IMR-90 (cell line): ENCODE data around the gene DISP1. TPM values are rescaled to one million over a fixed set of nuclear protein-coding genes. Genes with fewer than 3 reads are reported as not detected.

Source experiments
- ATAC-seq: fragments of 200-7000 bp; cut with Tn5 transposase; 2 replicates; pipeline ENCODE4 v1.9.1; 2020; ENCODE audit warnings: low read depth, mild to moderate bottlenecking, moderate library complexity
- BruUV-seq: library from RNA; stranded (reverse); fragments of 400-500 nt; replicated peaks from 2 replicates; lab custom pipeline; 2021; lab: Mats Ljungman, UMichigan
- CTCF ChIA-PET: fragments of 300-600 bp; formaldehyde crosslinking; extraction: SDS; loops from one replicate; lab custom pipeline; 2021; ENCODE audit warnings: antibody characterized with exemption; lab: Yijun Ruan, JAX
- POLR2A ChIA-PET: fragments of 300-600 bp; sonication (Branson Sonifier 250); formaldehyde crosslinking; loops from one replicate; lab custom pipeline; 2022; ENCODE audit warnings: antibody characterized with exemption; ENCODE audit not compliant: unreplicated experiment; lab: Charles Lee
- DNase-seq: peaks from one replicate; pipeline ENCODE4 v3.0.0; 2013
- H2AFZ ChIP-seq: replicated peaks from 2 replicates; pipeline ENCODE3; 2013; ENCODE audit warnings: low read length, mild to moderate bottlenecking; ENCODE audit not compliant: poor library complexity
- H2AK5ac ChIP-seq: 2 replicates; pipeline ENCODE4 v1.6.1; 2013; ENCODE audit warnings: low read depth, low read length, inconsistent platforms
- H2AK9ac ChIP-seq: replicated peaks from 2 replicates; pipeline ENCODE3; 2013; ENCODE audit warnings: mild to moderate bottlenecking, low read depth, low read length, moderate library complexity; ENCODE audit not compliant: poor library complexity
- H2BK120ac ChIP-seq: 2 replicates; pipeline ENCODE4 v1.6.1; 2013; ENCODE audit warnings: low read depth, low read length, inconsistent platforms
- H2BK15ac ChIP-seq: 3 replicates; pipeline ENCODE4 v1.6.1; 2013; ENCODE audit warnings: low read depth, low read length, inconsistent platforms
- H2BK20ac ChIP-seq: 2 replicates; pipeline ENCODE4 v1.6.1; 2013; ENCODE audit warnings: low read depth, mild to moderate bottlenecking, inconsistent platforms, low read length, moderate library complexity
- H2BK5ac ChIP-seq: 2 replicates; pipeline ENCODE4 v1.6.1; 2013; ENCODE audit warnings: mild to moderate bottlenecking, low read depth, low read length, inconsistent platforms; ENCODE audit not compliant: poor library complexity, severe bottlenecking
- H3K14ac ChIP-seq: replicated peaks from 2 replicates; pipeline ENCODE4 v1.6.1; 2013; ENCODE audit warnings: low read depth, low read length, inconsistent platforms
- H3K18ac ChIP-seq: 2 replicates; pipeline ENCODE4 v1.6.1; 2013; ENCODE audit warnings: low read depth, low read length, control low read depth
- H3K23ac ChIP-seq: 2 replicates; pipeline ENCODE4 v1.6.1; 2013; ENCODE audit warnings: low read depth, low read length, inconsistent platforms
- H3K27ac ChIP-seq: 2 replicates; pipeline ENCODE4 v1.5.1; 2013; ENCODE audit warnings: mild to moderate bottlenecking, control low read depth, low read length; ENCODE audit not compliant: insufficient read depth
- H3K27me3 ChIP-seq: 2 replicates; pipeline ENCODE4 v1.6.1; 2013; ENCODE audit warnings: low read length; ENCODE audit not compliant: control insufficient read depth, insufficient read depth
- H3K36me3 ChIP-seq: 2 replicates; pipeline ENCODE4 v1.6.1; 2013; ENCODE audit warnings: low read length, mixed read lengths; ENCODE audit not compliant: control insufficient read depth, insufficient read depth
- H3K4ac ChIP-seq: 2 replicates; pipeline ENCODE4 v1.6.1; 2013; ENCODE audit warnings: low read depth, low read length, inconsistent platforms
- H3K4me1 ChIP-seq: 2 replicates; pipeline ENCODE4 v1.6.1; 2013; ENCODE audit warnings: low read length, mixed read lengths; ENCODE audit not compliant: control insufficient read depth, insufficient read depth
- H3K4me2 ChIP-seq: 2 replicates; pipeline ENCODE4 v1.6.1; 2013; ENCODE audit warnings: low read depth, mild to moderate bottlenecking, control low read depth, low read length, moderate library complexity
- H3K4me3 ChIP-seq: 2 replicates; pipeline ENCODE4 v1.5.1; 2013; ENCODE audit warnings: low read depth, mild to moderate bottlenecking, control low read depth, low read length, moderate library complexity; ENCODE audit not compliant: insufficient read depth
- H3K56ac ChIP-seq: 2 replicates; pipeline ENCODE4 v1.6.1; 2013; ENCODE audit warnings: low read length, inconsistent platforms; ENCODE audit not compliant: insufficient read depth; ENCODE audit errors: extremely low read depth
- H3K79me1 ChIP-seq, 2 experiments: 2 replicates each; pipeline ENCODE4 v1.6.1; 2013; ENCODE audit warnings: low read length in 2 of 2, inconsistent platforms in 1 of 2, low read depth in 1 of 2
- H3K9ac ChIP-seq: 2 replicates; pipeline ENCODE4 v1.6.1; 2013; ENCODE audit warnings: low read depth, low read length, control low read depth
- H3K9me1 ChIP-seq: 2 replicates; pipeline ENCODE4 v1.6.1; 2013; ENCODE audit warnings: low read length, inconsistent platforms; ENCODE audit not compliant: insufficient read depth
- H3K9me3 ChIP-seq: 2 replicates; pipeline ENCODE4 v1.6.1; 2013; ENCODE audit warnings: low read length; ENCODE audit not compliant: control insufficient read depth, insufficient read depth
- H4K20me1 ChIP-seq: 2 replicates; pipeline ENCODE4 v1.6.1; 2013; ENCODE audit warnings: low read length, inconsistent platforms; ENCODE audit not compliant: insufficient read depth
- H4K5ac ChIP-seq: 2 replicates; pipeline ENCODE4 v1.6.1; 2013; ENCODE audit warnings: mild to moderate bottlenecking, low read depth, low read length, control low read depth
- H4K8ac ChIP-seq, 2 experiments: 2 replicates each; pipeline ENCODE4 v1.6.1; 2013; ENCODE audit warnings: low read depth in 2 of 2, low read length in 2 of 2, control low read depth in 1 of 2, inconsistent platforms in 1 of 2
- H4K91ac ChIP-seq: 2 replicates; pipeline ENCODE4 v1.6.1; 2013; ENCODE audit warnings: low read depth, low read length, inconsistent platforms; ENCODE audit not compliant: insufficient read depth
- BHLHE40 ChIP-seq: fragments of 150-350 bp; IDR thresholded peaks from 2 replicates; pipeline ENCODE4 v1.6.1; 2016; ENCODE audit warnings: mild to moderate bottlenecking, low read depth, low read length
- CEBPB ChIP-seq: IDR thresholded peaks from 2 replicates; pipeline ENCODE4 v1.6.1; 2012; ENCODE audit warnings: low read depth, low read length, improper control_type of control experiment
- CHD1 ChIP-seq: IDR thresholded peaks from 2 replicates; pipeline ENCODE4 v1.6.1; 2012; ENCODE audit warnings: low read depth, low read length, improper control_type of control experiment
- CTCF ChIP-seq: conservative IDR thresholded peaks from 2 replicates; pipeline ENCODE4 v1.5.1; 2012; ENCODE audit warnings: mild to moderate bottlenecking, low read depth, low read length, improper control_type of control experiment
- ELK1 ChIP-seq: fragments of 150-350 bp; IDR thresholded peaks from 2 replicates; pipeline ENCODE4 v1.6.1; 2016; ENCODE audit warnings: low read depth, mild to moderate bottlenecking, low read length, moderate library complexity, borderline replicate concordance
- FOS ChIP-seq: fragments of 150-350 bp; IDR thresholded peaks from 2 replicates; pipeline ENCODE4 v1.6.1; 2016; ENCODE audit warnings: low read depth, low read length
- MAFK ChIP-seq: IDR thresholded peaks from 2 replicates; pipeline ENCODE4 v1.6.1; 2012; ENCODE audit warnings: low read depth, low read length, improper control_type of control experiment
- MAZ ChIP-seq: IDR thresholded peaks from 2 replicates; pipeline ENCODE4 v1.6.1; 2012; ENCODE audit warnings: low read depth, mild to moderate bottlenecking, low read length, improper control_type of control experiment, moderate library complexity, borderline replicate concordance
- MXI1 ChIP-seq: IDR thresholded peaks from 2 replicates; pipeline ENCODE4 v1.6.1; 2012; ENCODE audit warnings: low read depth, mild to moderate bottlenecking, low read length, moderate library complexity, borderline replicate concordance
- POLR2A ChIP-seq: IDR thresholded peaks from 2 replicates; pipeline ENCODE4 v1.6.1; 2012; ENCODE audit warnings: mild to moderate bottlenecking, low read depth, low read length
- RAD21 ChIP-seq: IDR thresholded peaks from 2 replicates; pipeline ENCODE4 v1.6.1; 2012; ENCODE audit warnings: low read length, improper control_type of control experiment
- RCOR1 ChIP-seq: IDR thresholded peaks from 2 replicates; pipeline ENCODE4 v1.6.1; 2012; ENCODE audit warnings: mild to moderate bottlenecking, low read length, improper control_type of control experiment; ENCODE audit not compliant: insufficient replicate concordance
- RFX5 ChIP-seq: IDR thresholded peaks from 2 replicates; pipeline ENCODE4 v1.8.0; 2012; ENCODE audit warnings: low read depth, mild to moderate bottlenecking, low read length, moderate library complexity
- SMC3 ChIP-seq: fragments of 150-350 bp; IDR thresholded peaks from 2 replicates; pipeline ENCODE4 v1.6.1; 2016; ENCODE audit warnings: low read depth, mild to moderate bottlenecking, antibody characterized with exemption, low read length, moderate library complexity
- USF2 ChIP-seq: fragments of 150-350 bp; IDR thresholded peaks from 2 replicates; pipeline ENCODE4 v1.6.1; 2017; ENCODE audit warnings: mild to moderate bottlenecking, antibody characterized with exemption, low read length, low read depth
- WGBS, 2 experiments: methylation state at CpG; one replicate each; pipeline versions ENCODE4 v1.1.5 to v1.1.7; 2013; ENCODE audit warnings: missing lambda C conversion rate in 2 of 2; ENCODE audit not compliant: insufficient read length in 1 of 2; ENCODE audit errors: extremely low coverage in 2 of 2; 5-methylcytosine and 5-hydroxymethylcytosine counted together
- dilution Hi-C: fragments of 300-500 bp; cut with HindIII; formaldehyde crosslinking; loops from one replicate; pipeline ENCODE4 v1.14.3; 2018; ENCODE audit warnings: low sequenced_read_pairs; ENCODE audit not compliant: unreplicated experiment
- in situ Hi-C: fragments of 300-500 bp; cut with MboI; formaldehyde crosslinking; loops from 3 replicates; pipeline ENCODE4 v1.14.3; 2019; ENCODE audit warnings: low sequenced_read_pairs, inconsistent platforms, mixed read lengths
- intact Hi-C: fragments of 100-400 bp; cut with micrococcal nuclease; formaldehyde crosslinking; loops from 2 replicates; pipeline ENCODE4 v1.10.0; 2022
- polyA plus RNA-seq, 3 experiments: library from polyadenylated mRNA; depleted of rRNA; stranded (reverse); fragments of >200 nt; gene quantifications; 2 replicates each; pipeline ENCODE4 v1.2.3, GENCODE V29; 2012; ENCODE audit warnings: low replicate concordance in 1 of 3
- total RNA-seq: library from RNA; depleted of rRNA; stranded (reverse); fragments of >200 nt; gene quantifications from 2 replicates; pipeline ENCODE4 v1.2.3, GENCODE V29; 2012

DISP1 gene
- total and polyA plus RNA-seq, 2 of the 4 experiments (the other 2 are of a cell fraction), result 3.3 to 5.2 TPM

- Histone ChIP-seq H2AK9ac (no peak overlapping the region), H3K18ac (no peak overlapping the region), H2BK15ac (no peak overlapping the region), H3K56ac (no peak overlapping the region), H3K14ac (no peak overlapping the region), H3K4me1 (no peaks in the 10 kb centered on the region), H3K9me3 (no peaks in the 10 kb centered on the region), H2BK20ac (no peak overlapping the region), H4K91ac (no peak overlapping the region), H4K8ac (no peak overlapping the region), H3K4me2 (no peak overlapping the region), H3K9ac (no peak overlapping the region), H2BK5ac (no peak overlapping the region), H3K23ac (no peak overlapping the region), H2AFZ (no peak overlapping the region), H4K20me1 (no peaks in the 10 kb centered on the region), H3K4ac (no peak overlapping the region), H3K27me3 (peaks cover 15% of the 10 kb centered on the region), H3K36me3 (no peaks in the 10 kb centered on the region), H3K27ac (no peak overlapping the region), H3K9me1 (no peaks in the 10 kb centered on the region; the same call in 1 of the 2 replicates), H4K5ac (no peak overlapping the region), H3K4me3 (no peak overlapping the region), H3K79me1 (no peaks in the 10 kb centered on the region), H2BK120ac (no peak overlapping the region), H2AK5ac (no peak overlapping the region)
- TF ChIP-seq BHLHE40 (no peak), MXI1 (no peak), RFX5 (no peak), CTCF (no peak), ELK1 (no peak), FOS (no peak), CHD1 (no peak), RCOR1 (no peak), MAZ (no peak), RAD21 (no peak), POLR2A (no peak), MAFK (no peak), SMC3 (no peak), USF2 (no peak), CEBPB (no peak)
- ATAC-seq (no peak), DNase-seq (peak; percentile 55)
- in situ Hi-C loops, result loop anchor here (5.0 to 10.0 kb wide), 2 partner anchors 296 to 904 kb away; no protein-coding TSS in a partner anchor
- intact Hi-C loops, result no loop called here
- dilution Hi-C loops, result loop anchor here (25.0 kb wide), 1 partner anchor 296 kb away; no protein-coding TSS in a partner anchor
- CTCF ChIA-PET, result no interaction called here
- BruUV-seq, result no TSS peak
- POLR2A ChIA-PET, result no interaction called here
- 0% methylated on average over 1 of the region's 4 CpGs; no CpG with 5 or more reads in 1 of the 2 experiments for WGBS, 2 experiments
Observed at GRCh38 chr1:222791006-222791710, 23.7 kb upstream of the DISP1 start.
